Tibial artery (tissue), 4 donors: ENCODE data around the gene TRAK2.

Source experiments
- DNase-seq, 2 donors: peaks; one replicate each; pipeline ENCODE4 v3.0.0-alpha.2; 2019
- H3K27ac ChIP-seq, 2 donors: fragments of 200-600 bp; sonication (generic) in 1 of 2; 1 replicate in 1 of 2; 2 replicates in 1 of 2; pipeline ENCODE4 v1.5.1; 2018 to 2019; ENCODE audit warnings: mild to moderate bottlenecking in 1 of 2
- H3K27me3 ChIP-seq, 2 donors: fragments of 200-600 bp; sonication (generic) in 1 of 2; one replicate each; pipeline versions ENCODE4 v1.5.1 to v1.6.0; 2016 to 2019
- H3K36me3 ChIP-seq, 3 donors: fragments of 200-600 bp; sonication (generic) in 2 of 3; one replicate each; pipeline ENCODE4 v1.5.1; 2016 to 2019; ENCODE audit warnings: mild to moderate bottlenecking in 2 of 3
- H3K4me1 ChIP-seq, 4 donors: fragments of 200-600 bp; sonication (generic) in 2 of 4; 1 replicate in 3 of 4; 2 replicates in 1 of 4; pipeline ENCODE4 v1.5.1; 2016 to 2019
- H3K4me3 ChIP-seq, 2 donors: fragments of 200-600 bp; sonication (generic) in 1 of 2; 1 replicate in 1 of 2; 2 replicates in 1 of 2; pipeline ENCODE4 v1.5.1; 2018 to 2019; ENCODE audit warnings: mild to moderate bottlenecking in 2 of 2
- H3K9me3 ChIP-seq, 3 donors: fragments of 200-600 bp; sonication (generic) in 1 of 3; one replicate each; pipeline ENCODE4 v1.5.1; 2016 to 2019
- intact Hi-C: fragments of 100-400 bp; cut with DNase I; formaldehyde crosslinking; loops from one replicate; pipeline ENCODE4 v1.15.0; 2023; ENCODE audit warnings: low total_unique reads
- TF ChIP-seq, protein P1 (sequence below), 2 experiments: fragments of 200-600 bp in 1 of 2; fragments of 450-650 bp in 1 of 2; IDR thresholded peaks; one replicate each; pipeline ENCODE4 v1.5.1; 2017 to 2019; ENCODE audit warnings: antibody characterized with exemption in 2 of 2, mild to moderate bottlenecking in 1 of 2, moderate library complexity in 1 of 2

TRAK2 gene

DNA sequence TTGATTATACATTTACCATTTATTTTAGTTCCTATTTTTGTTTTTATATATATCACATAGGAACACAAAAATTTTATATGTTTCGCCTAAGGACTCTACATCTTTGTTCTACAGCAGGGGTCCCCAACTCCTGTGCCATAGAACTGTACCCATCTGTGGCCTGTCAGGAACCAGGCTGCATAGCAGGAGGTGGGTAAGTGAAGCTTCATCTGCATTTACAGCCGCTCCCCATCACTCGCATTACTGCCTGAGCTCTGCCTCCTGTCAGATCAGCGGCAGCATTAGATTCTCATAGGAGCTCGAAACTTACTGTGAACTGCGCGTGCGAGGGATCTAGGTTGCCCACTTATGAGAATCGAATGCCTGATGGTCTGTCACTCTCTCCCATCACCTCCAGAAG lies 25.3 kb downstream of the TRAK2 start:
- Histone ChIP-seq H3K27ac (no peak overlapping the region), H3K4me1 (peaks cover 0 to 37% (median 9%) of the 10 kb centered on the region in 4 donors), H3K36me3 (no peaks in the 10 kb centered on the region), H3K4me3 (no peak overlapping the region), H3K9me3 (no peaks in the 10 kb centered on the region), H3K27me3 (no peaks in the 10 kb centered on the region)
- intact Hi-C loops = no loop called here
- DNase-seq = no peak
- TF ChIP-seq, protein P1, sequence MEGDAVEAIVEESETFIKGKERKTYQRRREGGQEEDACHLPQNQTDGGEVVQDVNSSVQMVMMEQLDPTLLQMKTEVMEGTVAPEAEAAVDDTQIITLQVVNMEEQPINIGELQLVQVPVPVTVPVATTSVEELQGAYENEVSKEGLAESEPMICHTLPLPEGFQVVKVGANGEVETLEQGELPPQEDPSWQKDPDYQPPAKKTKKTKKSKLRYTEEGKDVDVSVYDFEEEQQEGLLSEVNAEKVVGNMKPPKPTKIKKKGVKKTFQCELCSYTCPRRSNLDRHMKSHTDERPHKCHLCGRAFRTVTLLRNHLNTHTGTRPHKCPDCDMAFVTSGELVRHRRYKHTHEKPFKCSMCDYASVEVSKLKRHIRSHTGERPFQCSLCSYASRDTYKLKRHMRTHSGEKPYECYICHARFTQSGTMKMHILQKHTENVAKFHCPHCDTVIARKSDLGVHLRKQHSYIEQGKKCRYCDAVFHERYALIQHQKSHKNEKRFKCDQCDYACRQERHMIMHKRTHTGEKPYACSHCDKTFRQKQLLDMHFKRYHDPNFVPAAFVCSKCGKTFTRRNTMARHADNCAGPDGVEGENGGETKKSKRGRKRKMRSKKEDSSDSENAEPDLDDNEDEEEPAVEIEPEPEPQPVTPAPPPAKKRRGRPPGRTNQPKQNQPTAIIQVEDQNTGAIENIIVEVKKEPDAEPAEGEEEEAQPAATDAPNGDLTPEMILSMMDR (IDR thresholded peaks at IDR 0.05) = no peak

DNA sequence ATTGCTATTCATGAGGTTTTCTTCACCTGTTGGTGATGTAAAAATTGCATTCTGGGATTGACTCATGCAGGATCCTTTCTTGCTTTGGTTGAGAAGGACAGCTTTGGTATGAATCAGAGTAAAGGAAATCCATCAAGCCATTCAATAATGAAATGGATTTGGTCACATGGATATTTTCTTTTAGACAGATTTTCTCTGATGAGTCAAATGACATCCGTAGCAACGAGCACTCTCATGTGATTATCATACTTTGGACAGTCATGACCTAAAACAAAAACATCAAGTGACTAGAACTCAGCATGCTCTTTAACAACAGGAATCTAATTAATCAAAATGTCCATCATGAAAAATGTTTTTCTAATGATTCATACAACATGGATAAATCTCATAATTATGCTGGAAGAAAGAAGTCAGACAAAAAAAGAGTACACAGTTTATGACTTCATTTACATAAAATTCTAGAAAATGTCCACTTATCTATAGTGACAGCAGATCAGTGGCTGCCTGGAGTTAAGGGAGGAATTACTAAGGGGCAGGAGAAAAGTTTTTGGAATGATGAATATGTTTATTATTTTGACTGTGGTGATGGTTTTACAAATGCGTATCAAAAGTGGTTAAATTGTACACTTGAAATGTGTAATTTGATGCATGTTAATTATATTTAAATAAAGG lies 30.7 kb downstream of the TRAK2 start:
- DNase-seq = no peak
- Histone ChIP-seq H3K9me3 (no peaks in the 10 kb centered on the region), H3K4me1 (peaks cover 0 to 54% (median 12%) of the 10 kb centered on the region in 4 donors), H3K4me3 (no peak overlapping the region), H3K36me3 (no peaks in the 10 kb centered on the region), H3K27me3 (no peaks in the 10 kb centered on the region), H3K27ac (peak overlapping the region; percentile 23 to 27)
- intact Hi-C loops = no loop called here
- TF ChIP-seq, protein P1 (IDR thresholded peaks at IDR 0.05) = no peak

DNA sequence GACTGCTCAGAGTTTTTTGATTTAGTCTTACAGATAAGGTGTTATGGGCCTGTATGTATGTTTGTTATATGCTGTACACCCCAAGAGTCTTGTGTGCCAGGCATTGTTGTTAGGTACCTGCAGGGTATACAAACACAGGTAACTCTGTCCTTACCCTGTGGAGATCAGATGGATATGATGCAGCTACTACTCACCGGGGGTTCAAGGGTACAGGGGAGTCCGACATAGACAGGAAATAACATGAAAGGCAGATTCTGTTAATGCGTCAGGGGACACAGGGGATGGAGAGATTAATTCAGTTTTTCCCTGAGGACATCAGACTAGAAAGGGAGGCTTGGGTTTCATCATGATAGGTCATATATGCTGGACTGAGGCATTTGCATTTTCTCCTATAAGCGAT lies 31.3 kb downstream of the TRAK2 start:
- Histone ChIP-seq H3K9me3 (no peaks in the 10 kb centered on the region), H3K36me3 (no peaks in the 10 kb centered on the region), H3K27ac (peak overlapping the region; percentile 19 to 23), H3K4me1 (peaks cover 0 to 55% (median 14%) of the 10 kb centered on the region in 4 donors), H3K4me3 (no peak overlapping the region), H3K27me3 (no peaks in the 10 kb centered on the region)
- intact Hi-C loops = no loop called here
- DNase-seq = no peak
- TF ChIP-seq, protein P1 (IDR thresholded peaks at IDR 0.05) = no peak

DNA sequence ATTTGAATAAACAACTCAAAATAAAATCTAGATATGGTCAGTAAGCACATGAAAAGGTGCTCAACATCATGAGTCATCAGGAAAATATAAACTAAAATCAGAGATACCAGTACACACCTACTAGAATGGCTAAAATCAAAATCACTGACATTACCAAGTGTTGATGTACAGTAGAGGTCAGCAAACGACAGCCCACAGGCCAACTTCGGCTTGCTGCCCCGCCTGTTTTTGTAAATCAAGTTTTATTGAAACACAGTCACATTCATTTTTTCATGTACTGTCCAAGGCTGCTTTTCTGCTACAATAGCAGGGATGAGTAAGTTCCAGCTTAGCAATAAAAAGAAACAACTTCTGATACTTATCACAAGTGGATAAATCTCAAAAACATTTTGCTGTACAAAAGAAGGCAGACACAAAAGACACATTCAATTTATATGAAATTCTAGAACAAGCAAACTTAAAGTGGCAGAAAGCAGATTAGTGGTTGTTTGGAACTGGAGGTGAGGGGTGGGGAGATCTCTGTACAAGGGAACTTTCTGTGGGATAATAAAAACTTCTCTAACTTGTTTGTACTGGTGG lies 32.1 kb downstream of the TRAK2 start:
- DNase-seq = no peak
- no peaks in the 10 kb centered on the region for H3K27me3 ChIP-seq

DNA sequence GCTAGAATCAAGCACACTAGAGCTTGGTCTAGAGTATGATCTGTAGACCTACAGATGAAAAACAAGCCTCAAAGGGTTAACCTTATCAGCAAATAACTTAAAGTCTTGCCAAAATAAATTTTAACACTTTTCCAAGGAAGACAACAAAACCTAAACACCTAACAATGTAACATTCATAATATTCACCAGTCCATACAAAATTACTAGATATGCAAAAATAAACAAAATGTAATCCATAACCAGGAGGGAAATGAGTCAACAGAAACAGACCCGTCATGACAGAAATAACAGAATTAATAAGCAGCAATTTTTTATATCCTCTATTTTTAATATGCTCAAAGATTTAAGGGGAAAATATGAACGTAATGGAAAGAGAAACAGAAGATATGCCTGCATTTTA lies 36.1 kb downstream of the TRAK2 start:
- H3K27ac ChIP-seq = peak overlapping the region; percentile 62 to 65
- no peaks in the 10 kb centered on the region for H3K9me3 ChIP-seq
- TF ChIP-seq, protein P1 (IDR thresholded peaks at IDR 0.05) = no peak
- no peaks in the 10 kb centered on the region for H3K36me3 ChIP-seq
- intact Hi-C loops = no loop called here
- no peak for DNase-seq
- no peaks in the 10 kb centered on the region for H3K27me3 ChIP-seq
- H3K4me3 ChIP-seq = no peak overlapping the region
- H3K4me1 ChIP-seq = peaks cover 0 to 68% (median 45%) of the 10 kb centered on the region in 4 donors

More for the DNA sequence above, 32.1 kb downstream of the TRAK2 start:
- H3K36me3 ChIP-seq = no peaks in the 10 kb centered on the region
- no peaks in the 10 kb centered on the region for H3K9me3 ChIP-seq
- intact Hi-C loops = no loop called here
- peaks cover 0 to 55% (median 17%) of the 10 kb centered on the region in 4 donors for H3K4me1 ChIP-seq
- peak overlapping the region in 1 of 2 donors; percentile 13 for H3K27ac ChIP-seq
- H3K4me3 ChIP-seq = no peak overlapping the region
- TF ChIP-seq, protein P1 (IDR thresholded peaks at IDR 0.05) = no peak
